Measurements from ENCODE around the gene TMTC2.

The TMTC2 gene

GRCh38 chr12:83132360-83132759 is 445.7 kb downstream of the TMTC2 start:
- in situ Hi-C loops (cut with MboI; ENCODE audit: low pct_unique_long_range_greater_than_20kb, low sequenced_read_pairs, unreplicated experiment) = no loop called here

GRCh38 chr12:83136411-83136810 is 449.7 kb downstream of the TMTC2 start:
- no peak for TF ChIP-seq CTCF (IDR thresholded peaks at IDR 0.05; ENCODE audit: extremely low read depth, insufficient read depth, missing control alignments)
- DNase-seq (ENCODE audit: low spot score) = no peak
- in situ Hi-C loops (cut with MboI; ENCODE audit: low pct_unique_long_range_greater_than_20kb, low sequenced_read_pairs, unreplicated experiment) = no loop called here

More at GRCh38 chr12:83132360-83132759, 445.7 kb downstream of the TMTC2 start:
- DNase-seq (ENCODE audit: low spot score) = no peak
- no peak for TF ChIP-seq CTCF (IDR thresholded peaks at IDR 0.05; ENCODE audit: extremely low read depth, insufficient read depth, missing control alignments)

- in situ Hi-C loops (cut with MboI; ENCODE audit: low pct_unique_long_range_greater_than_20kb, low sequenced_read_pairs, unreplicated experiment) = no loop called here
- no peak for DNase-seq (ENCODE audit: low spot score)
- no peak for TF ChIP-seq CTCF (IDR thresholded peaks at IDR 0.05; ENCODE audit: extremely low read depth, insufficient read depth, missing control alignments)
Observed at GRCh38 chr12:83140135-83140534, 453.4 kb downstream of the TMTC2 start.

- TF ChIP-seq CTCF (IDR thresholded peaks at IDR 0.05; ENCODE audit: extremely low read depth, insufficient read depth, missing control alignments) = no peak
- in situ Hi-C loops (cut with MboI; ENCODE audit: low pct_unique_long_range_greater_than_20kb, low sequenced_read_pairs, unreplicated experiment) = no loop called here
- no peak for DNase-seq (ENCODE audit: low spot score)
Observed at GRCh38 chr12:83141460-83141994, 454.8 kb downstream of the TMTC2 start.

GRCh38 chr12:83142914-83143313 is 456.2 kb downstream of the TMTC2 start:
- in situ Hi-C loops (cut with MboI; ENCODE audit: low pct_unique_long_range_greater_than_20kb, low sequenced_read_pairs, unreplicated experiment) = no loop called here
- no peak for DNase-seq (ENCODE audit: low spot score)
- no peak for TF ChIP-seq CTCF (IDR thresholded peaks at IDR 0.05; ENCODE audit: extremely low read depth, insufficient read depth, missing control alignments)

- no peak for TF ChIP-seq CTCF (IDR thresholded peaks at IDR 0.05; ENCODE audit: extremely low read depth, insufficient read depth, missing control alignments)
- no peak for DNase-seq (ENCODE audit: low spot score)
- in situ Hi-C loops (cut with MboI; ENCODE audit: low pct_unique_long_range_greater_than_20kb, low sequenced_read_pairs, unreplicated experiment) = no loop called here
Observed at GRCh38 chr12:83143950-83144349, 457.2 kb downstream of the TMTC2 start.
